K562 (cell line): ENCODE data around the gene CD9. TPM values are rescaled to one million over a fixed set of nuclear protein-coding genes. Genes with fewer than 3 reads are reported as not detected.

Source experiments
- ATAC-seq: fragments of 200-7000 bp; cut with Tn5 transposase; 3 replicates; pipeline ENCODE4 v1.9.1; 2020; ENCODE audit warnings: moderate library complexity
- BruUV-seq: library from RNA; stranded (reverse); fragments of 400-500 nt; replicated peaks from 2 replicates; lab custom pipeline; 2021; lab: Mats Ljungman, UMichigan
- CTCF ChIA-PET: fragments of 300-600 bp; formaldehyde crosslinking; extraction: SDS; loops from one replicate; lab custom pipeline; 2021; ENCODE audit warnings: low intra/inter-chr PET ratio; lab: Yijun Ruan, JAX
- POLR2A ChIA-PET: fragments of 300-600, 350-650 bp; sonication (Branson Sonifier 250); formaldehyde crosslinking; extraction: SDS; loops from one replicate; lab custom pipeline; 2021; ENCODE audit warnings: antibody characterized with exemption, inconsistent platforms; lab: Yijun Ruan, JAX
- DNase-seq, 4 experiments: peaks; one replicate each; pipeline versions ENCODE4 v3.0.0 to v3.0.0-alpha.2; 2011 to 2018; ENCODE audit warnings: low spot score in 3 of 4, mixed read lengths in 3 of 4; ENCODE audit errors: extremely low read depth in 1 of 4
- FAIRE-seq: peaks from 2 replicates; lab custom pipeline; 2011; peaks lifted over from hg19 to GRCh38; lab: Jason Lieb, UNC
- H2AFZ ChIP-seq: 2 replicates; pipeline ENCODE4 v1.6.0; 2011; ENCODE audit warnings: low read depth, low read length, control low read depth, inconsistent platforms
- H3K27ac ChIP-seq: fragments of 200-600 bp; 3 replicates; pipeline ENCODE4 v1.8.0; 2011; ENCODE audit warnings: low read depth, mild to moderate bottlenecking, control low read depth, inconsistent platforms, low read length, moderate library complexity, mixed read lengths; ENCODE audit errors: extremely low read depth
- H3K27me3 ChIP-seq, 2 experiments: fragments of 300-600 bp in 1 of 2; 2 replicates in 1 of 2; 3 replicates in 1 of 2; pipeline versions ENCODE4 v1.6.0 to v1.8.0; 2011; ENCODE audit warnings: inconsistent platforms in 2 of 2, low read length in 2 of 2, mild to moderate bottlenecking in 1 of 2, mixed read lengths in 1 of 2, moderate library complexity in 1 of 2; ENCODE audit not compliant: control insufficient read depth in 2 of 2, insufficient read depth in 2 of 2
- H3K36me3 ChIP-seq: fragments of 300-600 bp; 3 replicates; pipeline ENCODE4 v1.8.0; 2011; ENCODE audit warnings: mild to moderate bottlenecking, low read length, inconsistent platforms; ENCODE audit not compliant: control insufficient read depth, insufficient read depth
- H3K4me1 ChIP-seq, 2 experiments: fragments of 200-600 bp in 1 of 2; replicated peaks in 1 of 2; 2 replicates in 1 of 2; 3 replicates in 1 of 2; pipeline versions ENCODE4 v1.5.1 to v1.8.0; 2011; ENCODE audit warnings: inconsistent platforms in 2 of 2, low read length in 2 of 2, mild to moderate bottlenecking in 1 of 2, mixed read lengths in 1 of 2, moderate library complexity in 1 of 2; ENCODE audit not compliant: control insufficient read depth in 2 of 2, insufficient read depth in 2 of 2
- H3K4me2 ChIP-seq: 2 replicates; pipeline ENCODE4 v1.6.1; 2011; ENCODE audit warnings: low read length, control low read depth, inconsistent platforms, mixed read lengths; ENCODE audit not compliant: insufficient read depth
- H3K4me3 ChIP-seq: fragments of 200-600 bp; sonication (generic), shearing (Covaris generic); 2 replicates; pipeline ENCODE4 v1.5.1; 2016; ENCODE audit warnings: control low read depth, inconsistent platforms
- H3K79me2 ChIP-seq: fragments of 200-600 bp; 3 replicates; pipeline ENCODE4 v1.8.0; 2011; ENCODE audit warnings: low read length, inconsistent platforms; ENCODE audit not compliant: control insufficient read depth, insufficient read depth
- H3K9ac ChIP-seq, 2 experiments: 2 replicates each; pipeline versions ENCODE4 v1.6.0 to v1.6.1; 2011; ENCODE audit warnings: low read depth in 2 of 2, low read length in 2 of 2, control low read depth in 1 of 2, inconsistent platforms in 1 of 2, mild to moderate bottlenecking in 1 of 2, mixed read lengths in 1 of 2; ENCODE audit not compliant: insufficient read depth in 1 of 2
- H3K9me1 ChIP-seq: one replicate; pipeline ENCODE4 v1.6.0; 2011; ENCODE audit warnings: inconsistent platforms, mild to moderate bottlenecking, low read length, moderate library complexity; ENCODE audit not compliant: control insufficient read depth, insufficient read depth
- H3K9me3 ChIP-seq: replicated peaks from 2 replicates; pipeline ENCODE4 v1.5.1; 2011; ENCODE audit warnings: low read depth, low read length, inconsistent platforms; ENCODE audit not compliant: control insufficient read depth, insufficient read depth
- H4K20me1 ChIP-seq: replicated peaks from 2 replicates; pipeline ENCODE4 v1.6.1; 2011; ENCODE audit warnings: low read length, inconsistent platforms, mixed read lengths; ENCODE audit not compliant: control insufficient read depth, insufficient read depth
- EZH2 ChIP-seq: IDR thresholded peaks from 2 replicates; pipeline ENCODE4 v1.6.1; 2012; ENCODE audit warnings: low read depth, mild to moderate bottlenecking, inconsistent platforms, low read length, borderline replicate concordance
- FOS ChIP-seq: IDR thresholded peaks from 3 replicates; pipeline ENCODE4 v1.6.1; 2011; ENCODE audit not compliant: insufficient read length; ENCODE audit errors: extremely low read depth
- HNRNPK ChIP-seq: fragments of 200-400 bp; formaldehyde crosslinking; IDR thresholded peaks from one replicate; pipeline ENCODE4 v1.6.1; 2018; ENCODE audit warnings: mild to moderate bottlenecking, low read depth, low read length; ENCODE audit not compliant: poor library complexity, severe bottlenecking
- KDM1A ChIP-seq, 2 experiments: fragments of 450-650 bp; IDR thresholded peaks; 2 replicates each; pipeline ENCODE4 v1.6.1; 2016; ENCODE audit warnings: mild to moderate bottlenecking in 2 of 2
- LARP7 ChIP-seq: fragments of 450-650 bp; IDR thresholded peaks from 2 replicates; pipeline ENCODE4 v1.6.1; 2016
- SMAD2 ChIP-seq: fragments of 150-350 bp; IDR thresholded peaks from 2 replicates; pipeline ENCODE4 v1.6.1; 2014; ENCODE audit warnings: low read depth, mild to moderate bottlenecking, low read length
- WGBS: fragments of 100-300 bp; shearing (Covaris generic); methylation state at CpG from one replicate; pipeline ENCODE4 v1.1.6; 2016; ENCODE audit warnings: low coverage, mixed read lengths; ENCODE audit not compliant: insufficient coverage; ENCODE audit errors: missing lambda C conversion rate; 5-methylcytosine and 5-hydroxymethylcytosine counted together
- in situ Hi-C: fragments of 300-500 bp; cut with MboI; formaldehyde crosslinking; loops from 4 replicates; pipeline ENCODE4 v1.15.0; 2018; ENCODE audit warnings: inconsistent platforms, mixed read lengths
- intact Hi-C: fragments of 100-400 bp; cut with micrococcal nuclease; formaldehyde crosslinking; loops from 2 replicates; pipeline ENCODE4 v1.14.2; 2022
- polyA plus RNA-seq, 8 experiments: library from polyadenylated mRNA; depleted of rRNA in 4 of 8; stranded (reverse) in 5 of 8; unstranded in 3 of 8; fragments of >200 nt; fragmentation: Nextera tagmentation in 2 of 8; fragmentation: Illumina TruSeq in 1 of 8; extraction: Ambion mirVana in 2 of 8; extraction: Trizol in 1 of 8; gene quantifications; 2 replicates each; pipeline versions ENCODE4 v1.2.1 to v1.2.3, GENCODE V29; 2011 to 2014; ENCODE audit warnings: inconsistent platforms in 1 of 8, missing spikeins in 1 of 8
- total RNA-seq, 7 experiments: library from RNA; depleted of rRNA in 6 of 7; stranded (reverse); fragments of >200 nt in 6 of 7; fragmentation: Illumina TruSeq in 2 of 7; extraction: Trizol in 2 of 7; gene quantifications; 2 replicates each; pipeline versions ENCODE4 v1.2.1 to v1.2.3, GENCODE V29; 2011 to 2021; ENCODE audit warnings: low replicate concordance in 1 of 7
- TF ChIP-seq, protein P1 (sequence below): fragments of 250-450 bp; sonication (Bioruptor Pico); IDR thresholded peaks from 2 replicates; pipeline ENCODE4 v1.4.0; 2020; ENCODE audit warnings: mild to moderate bottlenecking
- TF ChIP-seq, protein P2 (sequence below): sonication (generic); formaldehyde crosslinking; IDR thresholded peaks from 2 replicates; pipeline ENCODE4 v1.8.0; 2022; ENCODE audit warnings: missing genetic modification reagents, mild to moderate bottlenecking, borderline replicate concordance

Gene CD9
- total and polyA plus RNA-seq, 9 of the 15 experiments (the other 6 are each of a cell fraction or from before 2014, with no cell fraction given), result 0.43 to 5.6 (median 0.62) TPM

DNA sequence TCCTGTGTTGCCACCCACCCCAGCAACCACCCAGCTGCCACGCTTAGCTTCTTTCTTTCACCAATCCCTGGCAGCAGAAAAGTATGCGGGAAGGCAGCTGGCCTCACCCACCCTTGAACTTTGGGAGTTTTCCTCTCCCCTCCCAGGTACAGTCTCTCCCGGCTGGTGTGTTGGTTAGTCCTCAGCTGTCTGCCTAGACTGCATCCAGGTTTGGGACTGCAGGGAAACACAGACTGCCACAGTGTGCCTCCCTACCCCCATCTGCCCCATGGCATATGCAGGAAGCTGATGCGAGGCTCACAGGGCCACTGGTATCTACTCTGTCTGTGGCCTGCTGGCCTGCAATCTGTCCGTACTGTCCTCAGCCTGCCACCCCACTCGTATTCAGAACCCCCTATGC lies 2.1 kb downstream of the CD9 start (continued):
- TF ChIP-seq, protein P1, sequence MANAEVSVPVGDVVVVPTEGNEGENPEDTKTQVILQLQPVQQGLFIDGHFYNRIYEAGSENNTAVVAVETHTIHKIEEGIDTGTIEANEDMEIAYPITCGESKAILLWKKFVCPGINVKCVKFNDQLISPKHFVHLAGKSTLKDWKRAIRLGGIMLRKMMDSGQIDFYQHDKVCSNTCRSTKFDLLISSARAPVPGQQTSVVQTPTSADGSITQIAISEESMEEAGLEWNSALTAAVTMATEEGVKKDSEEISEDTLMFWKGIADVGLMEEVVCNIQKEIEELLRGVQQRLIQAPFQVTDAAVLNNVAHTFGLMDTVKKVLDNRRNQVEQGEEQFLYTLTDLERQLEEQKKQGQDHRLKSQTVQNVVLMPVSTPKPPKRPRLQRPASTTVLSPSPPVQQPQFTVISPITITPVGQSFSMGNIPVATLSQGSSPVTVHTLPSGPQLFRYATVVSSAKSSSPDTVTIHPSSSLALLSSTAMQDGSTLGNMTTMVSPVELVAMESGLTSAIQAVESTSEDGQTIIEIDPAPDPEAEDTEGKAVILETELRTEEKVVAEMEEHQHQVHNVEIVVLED, result no peak

- Histone ChIP-seq H3K9ac (no peak overlapping the region), H3K9me1 (no peaks in the 10 kb centered on the region), H3K36me3 (no peaks in the 10 kb centered on the region), H3K79me2 (no peaks in the 10 kb centered on the region), H3K27me3 (peaks cover 6 to 42% of the 10 kb centered on the region in 2 experiments; a peak in 4 of 5 replicates), H3K27ac (no peak overlapping the region), H3K9me3 (no peaks in the 10 kb centered on the region), H4K20me1 (no peaks in the 10 kb centered on the region), H3K4me2 (no peak overlapping the region), H3K4me3 (no peak overlapping the region), H2AFZ (no peak overlapping the region), H3K4me1 (peaks cover 0 to 15% of the 10 kb centered on the region in 2 experiments; a peak in 3 of 5 replicates)
- no TSS peak for BruUV-seq
- ATAC-seq (no peak), FAIRE-seq (no peak), DNase-seq (no peak)
- POLR2A ChIA-PET, result interaction anchor here (0.7 to 1.1 kb wide), 2 partner anchors 9 to 43 kb away, joined by 3 read pairs; no protein-coding TSS in a partner anchor
- no peak for TF ChIP-seq FOS
- TF ChIP-seq, protein P2, sequence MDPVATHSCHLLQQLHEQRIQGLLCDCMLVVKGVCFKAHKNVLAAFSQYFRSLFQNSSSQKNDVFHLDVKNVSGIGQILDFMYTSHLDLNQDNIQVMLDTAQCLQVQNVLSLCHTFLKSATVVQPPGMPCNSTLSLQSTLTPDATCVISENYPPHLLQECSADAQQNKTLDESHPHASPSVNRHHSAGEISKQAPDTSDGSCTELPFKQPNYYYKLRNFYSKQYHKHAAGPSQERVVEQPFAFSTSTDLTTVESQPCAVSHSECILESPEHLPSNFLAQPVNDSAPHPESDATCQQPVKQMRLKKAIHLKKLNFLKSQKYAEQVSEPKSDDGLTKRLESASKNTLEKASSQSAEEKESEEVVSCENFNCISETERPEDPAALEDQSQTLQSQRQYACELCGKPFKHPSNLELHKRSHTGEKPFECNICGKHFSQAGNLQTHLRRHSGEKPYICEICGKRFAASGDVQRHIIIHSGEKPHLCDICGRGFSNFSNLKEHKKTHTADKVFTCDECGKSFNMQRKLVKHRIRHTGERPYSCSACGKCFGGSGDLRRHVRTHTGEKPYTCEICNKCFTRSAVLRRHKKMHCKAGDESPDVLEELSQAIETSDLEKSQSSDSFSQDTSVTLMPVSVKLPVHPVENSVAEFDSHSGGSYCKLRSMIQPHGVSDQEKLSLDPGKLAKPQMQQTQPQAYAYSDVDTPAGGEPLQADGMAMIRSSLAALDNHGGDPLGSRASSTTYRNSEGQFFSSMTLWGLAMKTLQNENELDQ (CRISPR knock-in tag), result no peak
- no peak for TF ChIP-seq EZH2
- TF ChIP-seq SMAD2, result no peak
- no peak for TF ChIP-seq KDM1A (IDR thresholded peaks at IDR 0.05)
- no peak for TF ChIP-seq HNRNPK
- no peak for TF ChIP-seq LARP7
- intact Hi-C loops, result no loop called here
- 0% methylated on average over 3 of the region's 3 CpGs for WGBS
- CTCF ChIA-PET, result no interaction called here
- in situ Hi-C loops, result no loop called here
These were observed 2.6 kb downstream of the CD9 start for GRCh38 chr12:6202846-6203245.
